Measurements from ENCODE around the gene IER2.
"Not testable (repeated sequence)": the region's sequence is repeated elsewhere in the genome, so short reads cannot be mapped to it uniquely, and the experiment has no call there.

IER2 gene

GRCh38 chr19:13146763-13147563, 3.2 kb upstream of the IER2 start:
- no peak for DNase-seq

DNA sequence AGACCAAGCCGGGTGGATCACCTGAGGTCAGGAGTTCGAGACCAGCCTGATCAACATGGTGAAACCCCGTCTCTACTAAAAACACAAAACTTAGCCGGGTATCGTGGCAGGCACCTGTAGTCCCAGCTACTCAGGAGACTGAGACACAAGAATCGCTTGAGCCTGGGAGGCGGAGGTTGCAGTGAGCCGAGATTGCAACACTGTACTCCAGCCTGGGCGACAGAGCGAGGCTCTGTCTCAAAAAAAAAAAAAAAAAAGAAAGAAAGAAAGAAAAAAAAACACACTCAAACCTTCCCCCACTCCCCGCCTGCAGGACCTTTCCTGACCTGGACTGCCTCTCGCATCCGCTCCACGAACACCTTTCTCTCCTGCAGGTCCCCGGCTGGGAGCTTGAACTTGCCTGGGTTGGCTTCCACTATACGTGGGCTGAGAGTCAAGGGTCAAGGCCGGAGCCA, 1.0 kb upstream of the IER2 start:
- DNase-seq: not testable (repeated sequence)

DNA sequence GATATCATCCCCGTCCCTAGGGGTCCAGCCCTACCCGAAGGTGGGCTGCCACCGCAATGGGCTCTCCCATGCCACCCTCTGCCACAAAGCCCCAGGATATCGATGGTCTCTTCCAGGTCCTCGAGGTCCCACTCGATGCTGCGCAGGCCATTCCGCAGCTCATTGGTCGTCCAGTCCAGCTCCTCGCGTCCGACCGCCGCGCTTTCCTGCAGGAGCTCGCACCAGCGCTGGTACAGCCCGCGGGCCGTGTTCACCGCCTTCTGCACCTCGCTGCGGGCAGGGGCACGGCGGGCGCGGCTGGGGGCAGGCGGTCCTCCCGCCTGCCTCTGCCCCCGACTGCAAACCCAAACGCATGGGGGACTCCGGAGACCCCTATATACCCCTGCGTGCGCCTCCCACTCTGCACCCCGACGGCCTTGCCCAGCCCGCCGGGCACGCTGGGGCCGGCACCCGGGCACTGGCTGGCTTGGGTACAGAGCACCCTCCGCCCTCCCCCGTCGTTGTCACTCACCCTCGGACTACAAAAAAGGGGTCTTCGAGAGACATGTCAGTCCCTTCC, 504 bp upstream of the IER2 start:
- peak; percentile 32 to 50 for DNase-seq

DNA sequence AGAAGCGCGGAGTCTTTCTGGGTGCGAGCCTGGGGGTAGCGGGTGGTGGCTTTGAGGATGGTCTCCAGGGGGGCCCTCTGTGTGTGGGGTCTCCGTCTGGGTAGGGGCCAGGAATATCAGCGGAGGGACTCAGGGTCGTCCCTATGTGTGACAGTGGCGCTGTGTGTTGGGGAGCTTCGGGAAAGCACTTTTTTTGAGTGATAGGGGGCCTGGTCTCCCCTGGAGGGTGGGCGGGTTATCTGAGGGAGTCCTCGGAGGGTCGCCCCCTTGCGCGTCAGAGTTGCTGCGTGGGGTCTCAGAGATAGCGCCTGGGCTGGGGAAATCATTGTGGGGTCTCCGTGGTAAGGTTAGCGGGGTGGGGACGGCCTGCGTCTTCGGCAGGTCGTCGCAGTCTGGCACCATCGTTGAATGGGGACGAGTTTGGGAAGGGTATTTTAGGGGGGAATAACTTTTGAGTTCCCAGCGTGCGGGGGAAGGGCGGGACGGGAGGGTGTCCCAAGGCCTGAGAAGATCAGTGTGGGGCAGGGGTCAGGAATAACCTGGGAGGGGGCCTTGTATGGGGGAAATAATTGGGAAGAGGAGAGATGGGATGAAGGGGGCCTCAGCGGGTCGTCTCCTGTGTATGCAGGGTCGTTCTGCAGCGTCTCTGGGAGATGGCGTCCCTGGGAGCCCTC, 857 bp downstream of the IER2 start:
- DNase-seq: no peak

DNA sequence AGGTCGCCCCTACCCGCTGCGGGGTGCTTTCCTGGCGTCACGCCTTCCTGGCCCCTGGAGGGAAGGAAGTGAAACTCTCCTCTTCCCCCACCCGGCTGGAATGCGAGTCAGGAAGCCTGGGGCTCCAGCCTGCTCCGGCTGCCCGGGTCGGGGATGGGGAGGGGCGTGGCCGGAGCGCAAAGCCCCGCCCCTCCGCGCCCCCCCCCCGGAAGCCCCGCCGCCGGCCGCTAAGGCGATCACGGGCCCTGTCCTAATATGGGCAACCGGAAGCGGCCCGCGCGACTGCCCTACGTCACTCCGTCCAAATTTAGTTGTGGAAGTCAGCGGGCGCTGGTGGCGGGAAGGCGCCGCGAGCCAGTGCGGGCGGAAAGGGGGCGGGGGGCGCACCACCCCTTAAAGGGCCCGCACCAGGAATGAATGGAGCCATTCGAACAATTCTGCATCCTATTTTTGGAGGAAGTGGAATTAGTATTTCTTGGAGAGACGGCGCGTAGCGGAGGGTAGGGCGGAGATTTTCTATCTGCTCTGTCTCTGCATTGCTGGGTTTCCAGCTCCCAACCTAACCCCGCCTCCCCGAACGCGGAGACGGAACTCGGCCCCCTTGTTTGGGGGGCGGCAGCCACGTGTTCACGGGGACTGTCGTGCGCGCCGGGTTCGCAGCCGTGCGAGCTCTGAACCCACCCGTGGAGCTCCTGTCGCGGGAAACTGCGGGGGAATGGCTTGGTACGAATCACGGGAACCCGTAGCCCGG, 1.6 kb downstream of the IER2 start:
- DNase-seq: peak; percentile 96 to 97

GRCh38 chr19:13152356-13152973, 2.3 kb downstream of the IER2 start:
- no peak for DNase-seq

DNA sequence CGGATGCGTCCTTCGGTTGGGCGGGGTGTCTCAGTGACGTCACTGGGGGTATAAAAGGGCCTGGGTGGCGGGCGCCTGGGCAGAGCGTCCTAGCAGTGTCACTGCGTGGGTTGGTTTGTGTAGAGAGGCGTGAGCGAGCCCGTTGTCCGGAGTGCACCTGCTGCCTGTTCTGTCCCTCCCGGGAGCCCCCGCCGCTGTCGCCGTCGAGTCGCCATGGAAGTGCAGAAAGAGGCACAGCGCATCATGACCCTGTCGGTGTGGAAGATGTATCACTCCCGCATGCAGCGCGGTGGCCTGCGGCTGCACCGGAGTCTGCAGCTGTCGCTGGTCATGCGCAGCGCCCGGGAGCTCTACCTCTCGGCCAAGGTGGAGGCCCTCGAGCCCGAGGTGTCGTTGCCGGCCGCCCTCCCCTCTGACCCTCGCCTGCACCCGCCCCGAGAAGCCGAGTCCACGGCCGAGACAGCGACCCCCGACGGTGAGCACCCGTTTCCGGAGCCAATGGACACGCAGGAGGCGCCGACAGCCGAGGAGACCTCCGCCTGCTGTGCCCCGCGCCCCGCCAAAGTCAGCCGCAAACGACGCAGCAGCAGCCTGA, 2.9 kb downstream of the IER2 start:
- peak; percentile 94 to 95 for DNase-seq

- DNase-seq: peak; percentile 27 to 35
Observed at GRCh38 chr19:13153569-13154240, 3.5 kb downstream of the IER2 start.

- DNase-seq: peak; percentile 17 to 63
Observed at GRCh38 chr19:13154241-13154778, 4.1 kb downstream of the IER2 start.

GRCh38 chr19:13154911-13155471, 4.8 kb downstream of the IER2 start:
- DNase-seq: peak; percentile 56 to 71

- peak; percentile 29 to 51 for DNase-seq
Observed at GRCh38 chr19:13155472-13156359, 5.5 kb downstream of the IER2 start.

DNA sequence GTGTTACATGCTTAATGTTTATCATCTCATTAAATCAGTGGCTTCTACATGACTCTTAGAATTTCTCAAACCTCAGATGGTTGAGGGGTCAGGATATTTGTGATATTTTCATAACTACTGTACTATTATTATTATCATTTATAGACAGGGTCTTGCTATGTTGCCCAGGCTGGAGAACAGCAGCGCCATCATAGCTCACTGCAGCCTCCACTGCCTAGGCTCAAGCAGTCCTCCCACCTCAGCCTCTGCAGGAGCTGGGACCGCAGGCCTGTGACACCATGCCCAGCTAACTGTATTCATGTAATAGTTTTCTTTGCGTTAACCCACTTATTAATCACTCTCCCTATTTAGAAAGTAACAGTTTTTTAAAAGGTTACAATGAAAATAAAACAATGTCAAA, 9.5 kb downstream of the IER2 start:
- DNase-seq: no peak

DNA sequence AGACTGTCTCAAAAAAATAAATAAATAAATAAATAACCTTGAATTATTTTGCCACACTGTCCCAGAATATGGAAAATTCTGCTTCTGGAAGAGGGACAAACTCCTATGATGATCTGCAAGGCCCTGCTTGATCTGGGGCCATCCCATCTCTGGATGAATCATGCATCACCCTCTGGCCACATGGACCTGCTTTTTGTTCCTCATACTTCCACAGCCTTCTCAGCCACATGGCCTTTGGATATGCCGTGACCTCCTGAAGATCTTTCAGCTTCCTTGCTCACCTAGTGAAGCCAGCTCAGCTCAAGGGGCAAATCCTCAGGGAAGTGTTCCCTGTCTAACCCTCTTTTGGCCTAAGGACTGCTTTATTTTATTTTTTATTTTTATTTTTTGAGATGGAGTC, 10.3 kb downstream of the IER2 start:
- DNase-seq: no peak

DNA sequence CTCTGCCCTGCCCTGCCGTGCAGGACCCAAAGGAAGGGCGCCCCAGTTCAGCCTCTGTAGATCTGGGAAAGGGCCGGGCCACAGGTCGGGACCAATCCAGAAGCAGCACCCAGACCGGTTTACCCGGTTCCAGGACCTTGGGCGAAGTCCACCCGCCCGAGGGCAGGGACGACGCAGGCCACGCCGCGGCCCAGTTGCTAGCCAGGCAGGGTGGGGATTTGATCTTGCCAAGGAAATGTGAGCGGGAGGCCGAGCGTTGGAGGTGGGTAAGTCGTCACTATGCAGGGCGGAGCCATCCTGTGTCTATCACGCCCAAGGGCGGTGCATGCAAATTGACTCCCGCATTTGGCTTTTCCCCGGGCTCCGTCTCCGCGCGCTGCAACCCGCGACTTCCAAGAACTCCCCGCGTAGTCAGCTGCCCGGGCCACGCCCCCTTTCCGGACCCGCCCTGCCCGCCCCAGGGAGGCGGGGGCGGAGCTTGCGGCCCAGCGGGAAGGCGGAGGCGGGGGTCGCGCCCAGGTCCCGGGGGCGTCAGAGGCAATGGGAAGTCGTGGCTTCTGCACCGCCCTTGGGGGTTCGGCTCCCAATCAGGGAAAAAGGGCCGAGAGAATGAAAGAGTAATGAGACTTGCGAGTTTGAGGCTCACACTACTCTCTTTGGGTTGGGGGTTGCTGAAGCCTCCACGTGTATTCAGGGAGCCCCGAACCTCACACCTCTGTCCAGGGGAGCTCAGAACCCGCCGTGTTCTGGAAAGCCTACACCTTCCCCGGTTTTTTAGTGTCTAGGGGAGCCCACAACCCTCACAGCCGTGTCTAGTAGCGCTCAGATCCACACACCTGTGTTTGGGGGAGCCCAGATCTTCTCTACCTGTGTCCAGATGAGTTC, 12.8 kb downstream of the IER2 start:
- peak; percentile 86 to 89 for DNase-seq

DNA sequence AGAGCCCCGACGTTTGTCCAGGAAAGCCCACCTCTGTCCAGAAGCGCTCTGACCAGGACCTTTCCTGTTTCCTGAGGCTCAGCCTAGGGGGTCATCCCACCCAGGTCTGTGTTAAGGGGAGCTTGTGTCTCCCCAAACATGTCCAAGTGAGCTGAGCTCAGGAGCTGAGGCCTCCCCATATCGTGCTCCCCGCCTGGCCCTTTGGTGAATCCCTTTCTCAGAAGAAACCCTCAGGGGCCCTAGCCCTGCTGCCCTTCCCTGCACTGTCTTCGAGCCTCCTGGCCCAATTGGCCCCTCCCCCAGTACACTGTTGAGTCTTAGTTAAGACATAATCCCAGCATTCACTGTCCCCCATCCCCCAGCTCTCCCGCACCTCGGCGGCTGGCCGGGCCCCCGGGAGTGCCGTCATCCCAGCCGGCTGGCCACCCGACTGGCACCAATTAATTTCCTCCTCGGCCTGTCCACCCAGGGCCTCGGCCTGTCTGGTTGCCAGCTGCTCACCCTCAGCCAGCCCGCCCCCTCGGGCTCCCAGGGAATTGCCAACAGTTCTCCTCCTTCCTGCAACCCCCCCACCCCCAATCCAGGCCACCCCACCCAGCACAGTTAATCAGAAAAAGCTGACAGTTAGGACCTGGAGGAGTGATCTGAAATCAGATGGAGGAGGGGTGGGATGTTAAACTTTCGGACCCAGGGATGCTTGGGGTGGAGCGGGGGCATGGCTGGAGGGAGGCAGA, 13.6 kb downstream of the IER2 start:
- peak in 1 of 2 experiments; percentile 22 for DNase-seq

- peak; percentile 70 to 79 for DNase-seq
Observed at GRCh38 chr19:13164343-13165161, 14.3 kb downstream of the IER2 start.
